ENCODE results near the gene PRSS22. TPM values are rescaled to one million over a fixed set of nuclear protein-coding genes. Genes with fewer than 3 reads are reported as not detected.

PRSS22 gene
- total and polyA plus RNA-seq, 10 of the 15 experiments (the other 5 are each of a cell fraction or from before 2014, with no cell fraction given) = not detected

DNA sequence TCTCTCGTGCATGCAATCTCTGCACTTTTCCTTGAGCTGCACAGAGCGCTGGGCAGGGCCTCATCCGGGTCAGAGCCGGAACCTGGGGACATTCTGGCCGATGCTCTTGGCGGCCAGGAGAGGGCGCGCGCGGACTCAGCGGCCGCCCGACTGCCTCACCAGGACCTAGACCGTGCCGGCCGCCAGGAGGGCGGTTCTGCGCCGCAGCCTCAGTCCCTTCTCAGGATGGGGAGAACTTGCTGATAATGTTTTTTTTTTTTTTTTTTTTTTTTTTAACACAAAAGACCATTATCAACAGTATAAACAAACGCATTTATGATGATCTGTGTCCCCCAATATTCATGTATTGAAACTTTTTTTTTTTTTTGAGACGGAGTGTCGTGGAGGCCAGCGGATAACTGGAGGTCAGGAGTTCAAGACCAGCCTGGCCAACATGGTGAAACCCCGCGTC, 17.0 kb upstream of the PRSS22 start (continued):
- TF ChIP-seq FOXK2 (IDR thresholded peaks at IDR 0.05) (no peak), ETV6 (conservative IDR thresholded peaks at IDR 0.05 in 1 of 2, IDR thresholded peaks at IDR 0.05 in 1 of 2; ENCODE audit: borderline replicate concordance in 1 of 2, low read depth in 1 of 2) (no peak), RAD21 (IDR thresholded peaks at IDR 0.05; ENCODE audit: insufficient read depth, low read depth, low read length) (peak; percentile 52), CHD1 (IDR thresholded peaks at IDR 0.05; ENCODE audit: low read depth, low read length) (no peak), NRF1 (conservative IDR thresholded peaks at IDR 0.05; ENCODE audit: low read depth, low read length) (no peak), IKZF1 (conservative IDR thresholded peaks at IDR 0.05) (no peak), NFXL1 (IDR thresholded peaks at IDR 0.05; ENCODE audit: borderline replicate concordance) (no peak), RUNX3 (IDR thresholded peaks at IDR 0.05; ENCODE audit: low read length) (no peak; the same call in 1 of the 2 replicates), BRCA1 (IDR thresholded peaks at IDR 0.05; ENCODE audit: low read depth, low read length) (no peak), BHLHE40 (IDR thresholded peaks at IDR 0.05; ENCODE audit: borderline replicate concordance in 1 of 2, low read depth in 2 of 2, low read length in 1 of 2) (peak in 1 of 2 experiments; percentile 72; a peak in 2 of 4 replicates), ZNF687 (IDR thresholded peaks at IDR 0.05) (no peak), TCF7 (IDR thresholded peaks at IDR 0.05; ENCODE audit: borderline replicate concordance) (no peak), CEBPZ (IDR thresholded peaks at IDR 0.05; ENCODE audit: low read depth, low read length) (no peak), MTA2 (IDR thresholded peaks at IDR 0.05; ENCODE audit: low read depth) (no peak), MYB (IDR thresholded peaks at IDR 0.05; ENCODE audit: borderline replicate concordance, low read depth, low read length) (no peak), SMARCA5 (IDR thresholded peaks at IDR 0.05) (0 out of 2 replicates have a peak, but pooled peaks have one; percentile 45), YY1 (IDR thresholded peaks at IDR 0.05; ENCODE audit: low read depth, low read length) (peak; percentile 74; the same call in 1 of the 2 replicates), WRNIP1 (IDR thresholded peaks at IDR 0.05; ENCODE audit: borderline replicate concordance, low read depth, low read length) (no peak), TARDBP (IDR thresholded peaks at IDR 0.05; ENCODE audit: borderline replicate concordance) (no peak)
- TF ChIP-seq, protein P1, sequence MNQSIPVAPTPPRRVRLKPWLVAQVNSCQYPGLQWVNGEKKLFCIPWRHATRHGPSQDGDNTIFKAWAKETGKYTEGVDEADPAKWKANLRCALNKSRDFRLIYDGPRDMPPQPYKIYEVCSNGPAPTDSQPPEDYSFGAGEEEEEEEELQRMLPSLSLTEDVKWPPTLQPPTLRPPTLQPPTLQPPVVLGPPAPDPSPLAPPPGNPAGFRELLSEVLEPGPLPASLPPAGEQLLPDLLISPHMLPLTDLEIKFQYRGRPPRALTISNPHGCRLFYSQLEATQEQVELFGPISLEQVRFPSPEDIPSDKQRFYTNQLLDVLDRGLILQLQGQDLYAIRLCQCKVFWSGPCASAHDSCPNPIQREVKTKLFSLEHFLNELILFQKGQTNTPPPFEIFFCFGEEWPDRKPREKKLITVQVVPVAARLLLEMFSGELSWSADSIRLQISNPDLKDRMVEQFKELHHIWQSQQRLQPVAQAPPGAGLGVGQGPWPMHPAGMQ (IDR thresholded peaks at IDR 0.05; ENCODE audit: borderline replicate concordance) = no peak
- TF ChIP-seq, protein P2, sequence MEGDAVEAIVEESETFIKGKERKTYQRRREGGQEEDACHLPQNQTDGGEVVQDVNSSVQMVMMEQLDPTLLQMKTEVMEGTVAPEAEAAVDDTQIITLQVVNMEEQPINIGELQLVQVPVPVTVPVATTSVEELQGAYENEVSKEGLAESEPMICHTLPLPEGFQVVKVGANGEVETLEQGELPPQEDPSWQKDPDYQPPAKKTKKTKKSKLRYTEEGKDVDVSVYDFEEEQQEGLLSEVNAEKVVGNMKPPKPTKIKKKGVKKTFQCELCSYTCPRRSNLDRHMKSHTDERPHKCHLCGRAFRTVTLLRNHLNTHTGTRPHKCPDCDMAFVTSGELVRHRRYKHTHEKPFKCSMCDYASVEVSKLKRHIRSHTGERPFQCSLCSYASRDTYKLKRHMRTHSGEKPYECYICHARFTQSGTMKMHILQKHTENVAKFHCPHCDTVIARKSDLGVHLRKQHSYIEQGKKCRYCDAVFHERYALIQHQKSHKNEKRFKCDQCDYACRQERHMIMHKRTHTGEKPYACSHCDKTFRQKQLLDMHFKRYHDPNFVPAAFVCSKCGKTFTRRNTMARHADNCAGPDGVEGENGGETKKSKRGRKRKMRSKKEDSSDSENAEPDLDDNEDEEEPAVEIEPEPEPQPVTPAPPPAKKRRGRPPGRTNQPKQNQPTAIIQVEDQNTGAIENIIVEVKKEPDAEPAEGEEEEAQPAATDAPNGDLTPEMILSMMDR (IDR thresholded peaks at IDR 0.05 in 2 of 3, conservative IDR thresholded peaks at IDR 0.05 in 1 of 3; ENCODE audit: control insufficient read depth in 2 of 3, extremely low read depth in 1 of 3, insufficient read depth in 1 of 3, low read depth in 3 of 3, low read length in 3 of 3) = peak; percentile 95 to 98 (median 97)

Data from GM12878 (cell line).